ENCODE data around the gene PTPRT. TPM values are rescaled to one million over a fixed set of nuclear protein-coding genes. Genes with fewer than 3 reads are reported as not detected.

Gene PTPRT
- polyA plus RNA-seq, 1 donor: 0.78 TPM

DNA sequence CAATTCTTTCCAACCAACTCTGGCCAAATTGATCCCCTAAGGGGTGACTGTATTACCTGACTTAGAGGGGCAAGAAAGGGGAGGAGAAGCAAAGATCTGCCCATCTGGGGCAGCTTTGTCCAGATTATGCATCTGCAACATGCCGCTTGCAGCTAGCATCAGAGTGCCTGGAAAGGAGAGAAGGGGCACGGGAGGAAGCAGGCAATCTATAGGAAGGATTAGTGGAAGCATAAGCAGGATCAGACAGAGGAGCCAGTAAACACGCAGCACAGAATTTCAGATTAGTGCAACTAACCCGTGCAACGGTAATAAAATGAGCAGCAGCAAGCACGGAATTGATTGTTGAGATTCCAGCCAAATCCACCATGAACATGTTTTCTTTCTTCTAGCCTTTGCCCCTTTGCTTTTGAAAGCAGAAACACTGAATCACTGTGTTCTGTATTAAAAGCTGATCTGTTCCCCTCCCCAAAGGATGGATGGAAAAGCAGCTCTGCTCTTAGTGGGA lies 927.9 kb downstream of the PTPRT start:
- Histone ChIP-seq H3K27me3 (ENCODE audit: control insufficient read depth, insufficient read depth, low read length) (no peaks in the 10 kb centered on the region), H3K36me3 (ENCODE audit: control insufficient read depth, insufficient read depth, low read length) (no peaks in the 10 kb centered on the region), H3K4me1 (ENCODE audit: control insufficient read depth, insufficient read depth, low read length) (no peaks in the 10 kb centered on the region), H3K4me3 (ENCODE audit: low read length) (no peak overlapping the region), H3K27ac (ENCODE audit: low read length) (no peak overlapping the region), H3K9me3 (ENCODE audit: control insufficient read depth, low read depth, low read length) (no peaks in the 10 kb centered on the region)
- no CpG with 5 or more reads among the region's 6 CpGs for WGBS (ENCODE audit: insufficient coverage, low lambda C conversion rate)
- DNase-seq: no peak

DNA sequence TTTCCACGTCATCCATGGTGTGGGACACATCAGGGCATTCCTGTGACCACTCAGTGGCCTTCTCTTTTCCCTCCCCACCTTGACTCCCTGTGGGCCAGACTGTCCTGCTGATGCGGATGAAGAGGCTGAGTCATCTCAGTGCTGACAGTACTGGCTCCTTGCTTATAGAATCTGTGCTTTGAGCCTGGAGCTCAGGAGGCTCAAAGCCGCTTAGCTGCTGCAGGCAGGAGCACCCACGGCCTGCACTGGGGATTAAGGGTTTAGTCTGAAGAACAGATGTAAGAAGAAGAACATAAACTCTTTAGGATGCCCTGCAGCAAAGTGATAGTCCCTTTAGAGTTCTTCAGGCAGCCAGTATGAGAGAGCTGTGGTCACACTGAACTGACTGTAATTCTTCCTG lies 929.5 kb downstream of the PTPRT start:
- WGBS (ENCODE audit: insufficient coverage, low lambda C conversion rate): 80% methylated on average over 1 of the region's 4 CpGs
- Histone ChIP-seq H3K27ac (ENCODE audit: low read length) (no peak overlapping the region), H3K36me3 (ENCODE audit: control insufficient read depth, insufficient read depth, low read length) (no peaks in the 10 kb centered on the region), H3K27me3 (ENCODE audit: control insufficient read depth, insufficient read depth, low read length) (no peaks in the 10 kb centered on the region), H3K4me3 (ENCODE audit: low read length) (no peak overlapping the region), H3K9me3 (ENCODE audit: control insufficient read depth, low read depth, low read length) (no peaks in the 10 kb centered on the region), H3K4me1 (ENCODE audit: control insufficient read depth, insufficient read depth, low read length) (no peaks in the 10 kb centered on the region)
- DNase-seq: no peak

DNA sequence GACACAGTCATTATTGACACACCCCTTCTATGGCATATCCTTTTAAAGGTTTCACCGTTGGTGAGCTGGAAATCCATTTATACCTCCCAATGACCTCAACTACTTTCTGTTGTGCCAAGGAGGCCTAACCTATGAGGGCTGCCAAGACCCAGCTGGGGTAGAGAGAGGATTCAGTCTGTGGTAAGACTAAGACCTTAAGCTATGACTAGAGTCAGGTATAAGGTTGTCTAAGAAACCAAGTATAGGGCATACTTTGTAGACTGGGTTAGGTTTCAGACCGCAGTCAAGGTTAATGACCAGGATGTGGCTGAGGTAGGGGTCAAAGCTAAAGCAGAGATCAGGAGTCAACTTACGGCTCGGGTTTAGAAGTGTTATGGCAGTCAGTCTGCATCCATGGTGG lies 930.3 kb downstream of the PTPRT start:
- WGBS (ENCODE audit: insufficient coverage, low lambda C conversion rate): 100% methylated on average over 2 of the region's 4 CpGs
- no peaks in the 10 kb centered on the region for H3K9me3 ChIP-seq (ENCODE audit: control insufficient read depth, low read depth, low read length)
- no peak for DNase-seq
- no peaks in the 10 kb centered on the region for H3K27me3 ChIP-seq (ENCODE audit: control insufficient read depth, insufficient read depth, low read length)
- no peaks in the 10 kb centered on the region for H3K4me1 ChIP-seq (ENCODE audit: control insufficient read depth, insufficient read depth, low read length)
- no peaks in the 10 kb centered on the region for H3K36me3 ChIP-seq (ENCODE audit: control insufficient read depth, insufficient read depth, low read length)
- H3K27ac ChIP-seq (ENCODE audit: low read length): no peak overlapping the region
- no peak overlapping the region for H3K4me3 ChIP-seq (ENCODE audit: low read length)

DNA sequence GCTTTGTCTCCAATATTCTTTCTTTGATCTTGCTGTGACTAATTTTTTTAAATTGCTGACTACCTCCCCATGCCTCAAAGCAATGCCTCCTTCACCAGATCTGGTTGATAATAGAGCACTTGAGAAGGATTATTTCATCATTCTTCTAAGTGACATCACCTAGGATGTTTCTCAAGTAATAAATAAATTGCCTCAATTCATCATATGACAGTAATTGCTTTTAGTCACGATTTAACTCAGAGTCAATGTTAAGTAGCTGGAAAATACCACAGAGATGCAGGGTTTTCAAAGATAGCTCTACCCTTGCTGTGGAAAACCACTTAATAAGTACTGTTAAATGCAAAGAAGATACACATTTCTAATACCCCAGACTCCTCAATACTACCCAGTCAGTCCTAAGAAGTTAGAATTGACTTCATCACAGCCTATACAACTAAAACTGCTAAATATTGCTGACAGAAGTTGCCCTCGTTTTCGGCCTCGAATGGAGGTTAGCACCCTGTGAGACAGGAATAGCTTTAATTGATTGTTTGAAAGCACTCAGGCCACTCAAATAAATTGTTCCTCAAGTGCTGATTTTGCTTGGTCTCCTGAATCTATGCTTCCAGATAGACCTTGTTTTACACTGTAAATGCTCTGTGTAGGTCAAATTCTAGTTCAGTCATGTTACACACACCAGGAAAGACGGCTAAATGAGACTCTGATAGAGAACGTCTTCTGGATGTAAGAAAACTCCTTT lies 931.0 kb downstream of the PTPRT start:
- no peaks in the 10 kb centered on the region for H3K4me1 ChIP-seq (ENCODE audit: control insufficient read depth, insufficient read depth, low read length)
- H3K4me3 ChIP-seq (ENCODE audit: low read length): no peak overlapping the region
- 71% methylated on average over 2 of the region's 6 CpGs for WGBS (ENCODE audit: insufficient coverage, low lambda C conversion rate)
- no peak for DNase-seq
- H3K9me3 ChIP-seq (ENCODE audit: control insufficient read depth, low read depth, low read length): no peaks in the 10 kb centered on the region
- no peaks in the 10 kb centered on the region for H3K36me3 ChIP-seq (ENCODE audit: control insufficient read depth, insufficient read depth, low read length)
- no peak overlapping the region for H3K27ac ChIP-seq (ENCODE audit: low read length)
- H3K27me3 ChIP-seq (ENCODE audit: control insufficient read depth, insufficient read depth, low read length): no peaks in the 10 kb centered on the region

DNA sequence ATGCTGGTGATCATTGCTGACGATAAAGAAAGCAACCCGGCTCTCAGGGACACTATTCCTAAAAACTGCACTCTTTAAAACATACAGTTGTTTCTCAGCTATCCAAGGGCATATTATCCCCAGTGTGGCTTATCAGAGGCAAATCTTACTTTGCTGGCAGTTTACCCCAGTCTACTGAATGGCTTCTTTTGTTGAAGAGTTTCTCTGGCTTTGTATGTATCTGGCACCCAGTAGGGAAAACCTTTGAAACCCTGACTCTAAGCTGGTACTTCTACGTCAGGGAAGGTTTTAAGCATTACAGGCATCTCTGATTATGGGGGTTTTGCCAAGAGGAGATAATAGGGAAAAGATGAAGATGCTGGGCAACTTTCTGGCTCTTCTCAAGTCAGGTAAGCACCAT lies 933.9 kb downstream of the PTPRT start:
- H3K36me3 ChIP-seq (ENCODE audit: control insufficient read depth, insufficient read depth, low read length): no peaks in the 10 kb centered on the region
- 80% methylated on average over 1 of the region's 3 CpGs for WGBS (ENCODE audit: insufficient coverage, low lambda C conversion rate)
- H3K27ac ChIP-seq (ENCODE audit: low read length): no peak overlapping the region
- no peaks in the 10 kb centered on the region for H3K9me3 ChIP-seq (ENCODE audit: control insufficient read depth, low read depth, low read length)
- no peaks in the 10 kb centered on the region for H3K4me1 ChIP-seq (ENCODE audit: control insufficient read depth, insufficient read depth, low read length)
- H3K4me3 ChIP-seq (ENCODE audit: low read length): no peak overlapping the region
- no peak for DNase-seq
- no peaks in the 10 kb centered on the region for H3K27me3 ChIP-seq (ENCODE audit: control insufficient read depth, insufficient read depth, low read length)

DNA sequence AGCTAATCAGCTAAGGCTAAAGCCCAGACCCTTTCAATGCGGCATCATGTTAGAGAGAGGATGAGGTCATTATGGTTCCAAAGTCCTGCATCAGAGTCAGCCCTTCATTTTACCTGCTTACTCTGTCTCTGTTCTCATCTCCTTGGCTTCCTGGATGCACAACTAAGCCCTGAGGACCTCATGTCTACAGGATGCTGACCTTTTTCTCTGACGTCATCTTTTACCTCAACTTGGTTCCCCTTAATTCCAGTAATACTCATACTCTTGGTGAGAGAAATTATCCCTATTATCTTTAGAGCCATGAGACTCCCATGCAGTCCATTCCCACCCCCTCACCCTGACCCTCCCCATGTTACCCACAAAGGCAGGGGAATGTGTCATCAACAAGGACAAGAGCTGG lies 935.0 kb downstream of the PTPRT start:
- H3K27me3 ChIP-seq (ENCODE audit: control insufficient read depth, insufficient read depth, low read length): no peaks in the 10 kb centered on the region
- DNase-seq: no peak

DNA sequence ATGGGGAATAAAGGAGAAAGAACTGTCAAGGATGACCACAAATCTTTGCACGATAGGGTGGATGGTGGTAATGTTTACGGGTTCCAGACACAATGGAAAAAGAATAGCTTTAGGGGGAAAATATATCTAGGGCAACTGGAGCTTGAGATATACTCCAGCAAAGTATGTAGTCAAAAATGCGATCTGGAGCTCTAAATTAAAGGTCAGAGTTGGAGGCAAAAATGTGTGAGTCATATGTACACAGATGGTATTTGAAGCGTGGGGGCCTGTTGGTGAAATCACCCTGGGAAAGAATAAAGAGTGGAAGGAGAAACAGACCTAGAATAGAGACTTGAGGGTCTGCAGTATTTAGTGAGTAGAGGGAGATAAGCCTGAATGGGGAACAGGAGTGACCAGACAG lies 937.6 kb downstream of the PTPRT start:
- H3K27ac ChIP-seq (ENCODE audit: low read length): no peak overlapping the region
- DNase-seq: no peak
- no peaks in the 10 kb centered on the region for H3K36me3 ChIP-seq (ENCODE audit: control insufficient read depth, insufficient read depth, low read length)
- H3K27me3 ChIP-seq (ENCODE audit: control insufficient read depth, insufficient read depth, low read length): no peaks in the 10 kb centered on the region
- no peak overlapping the region for H3K4me3 ChIP-seq (ENCODE audit: low read length)
- H3K4me1 ChIP-seq (ENCODE audit: control insufficient read depth, insufficient read depth, low read length): no peaks in the 10 kb centered on the region
- 67% methylated on average over 2 of the region's 4 CpGs for WGBS (ENCODE audit: insufficient coverage, low lambda C conversion rate)
- H3K9me3 ChIP-seq (ENCODE audit: control insufficient read depth, low read depth, low read length): no peaks in the 10 kb centered on the region

More for the DNA sequence above, 935.0 kb downstream of the PTPRT start:
- no peaks in the 10 kb centered on the region for H3K4me1 ChIP-seq (ENCODE audit: control insufficient read depth, insufficient read depth, low read length)
- H3K4me3 ChIP-seq (ENCODE audit: low read length): no peak overlapping the region
- H3K9me3 ChIP-seq (ENCODE audit: control insufficient read depth, low read depth, low read length): no peaks in the 10 kb centered on the region
- H3K27ac ChIP-seq (ENCODE audit: low read length): no peak overlapping the region
- WGBS (ENCODE audit: insufficient coverage, low lambda C conversion rate): 100% methylated on average over 1 of the region's 2 CpGs
- no peaks in the 10 kb centered on the region for H3K36me3 ChIP-seq (ENCODE audit: control insufficient read depth, insufficient read depth, low read length)

DNA sequence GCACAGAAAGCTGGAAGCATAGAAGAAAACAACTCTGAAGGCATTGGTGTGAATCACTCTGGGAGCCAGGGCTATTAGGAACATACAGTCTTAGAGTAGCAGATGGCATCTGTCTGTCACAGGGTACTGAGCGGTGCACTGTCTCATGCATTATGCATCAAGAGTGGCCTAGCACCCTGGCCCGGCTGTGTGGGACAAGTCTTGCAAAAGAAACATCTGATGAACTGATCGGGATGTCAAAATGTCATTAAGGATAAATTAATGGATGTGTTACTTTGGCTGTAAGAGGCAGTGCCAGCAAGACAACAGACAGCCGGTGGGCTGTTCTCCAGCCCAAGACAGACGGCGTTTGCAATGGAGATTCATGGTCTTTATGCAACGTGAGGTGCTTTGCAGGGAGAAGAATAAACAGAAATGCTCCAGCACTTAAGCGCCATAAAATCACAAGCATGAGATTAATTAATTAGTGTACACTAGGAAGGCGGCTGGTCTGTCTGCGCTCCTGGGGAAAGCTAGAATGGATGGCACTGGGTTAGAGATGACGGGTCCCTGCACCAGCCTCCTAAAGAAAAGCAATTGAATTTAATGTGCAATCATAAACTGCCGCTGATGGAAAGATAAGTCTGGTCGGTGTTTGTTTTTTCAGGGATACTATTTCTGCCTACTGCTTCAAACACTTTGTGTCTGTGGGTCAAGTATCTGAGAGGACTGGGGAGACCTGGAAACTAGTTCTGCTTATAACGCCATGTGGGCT lies 970.9 kb downstream of the PTPRT start:
- H3K27ac ChIP-seq (ENCODE audit: low read length): no peak overlapping the region
- H3K36me3 ChIP-seq (ENCODE audit: control insufficient read depth, insufficient read depth, low read length): no peaks in the 10 kb centered on the region
- H3K4me3 ChIP-seq (ENCODE audit: low read length): no peak overlapping the region
- WGBS (ENCODE audit: insufficient coverage, low lambda C conversion rate): 87% methylated on average over 3 of the region's 14 CpGs
- no peaks in the 10 kb centered on the region for H3K27me3 ChIP-seq (ENCODE audit: control insufficient read depth, insufficient read depth, low read length)
- H3K9me3 ChIP-seq (ENCODE audit: control insufficient read depth, low read depth, low read length): no peaks in the 10 kb centered on the region
- no peak for DNase-seq
- no peaks in the 10 kb centered on the region for H3K4me1 ChIP-seq (ENCODE audit: control insufficient read depth, insufficient read depth, low read length)

DNA sequence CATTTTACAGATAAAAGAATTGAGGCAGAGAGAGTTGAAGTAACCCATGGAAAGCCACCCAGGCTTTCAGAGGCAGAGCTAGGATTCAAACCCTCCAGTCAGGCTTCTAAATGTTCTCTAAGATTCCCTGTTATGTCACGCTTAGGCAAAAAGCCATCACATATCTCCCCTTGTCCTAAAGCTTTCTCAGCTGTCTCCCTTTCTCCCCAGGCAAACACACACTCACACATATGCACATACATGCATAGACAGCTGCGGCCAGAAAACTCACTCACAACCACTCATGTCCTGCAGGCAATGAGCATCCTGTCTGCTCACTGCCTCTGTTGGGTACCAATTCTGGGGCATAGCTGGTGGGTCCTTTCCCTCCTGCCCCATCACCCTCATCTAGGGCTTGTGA lies 975.6 kb downstream of the PTPRT start:
- Histone ChIP-seq H3K27ac (ENCODE audit: low read length) (no peak overlapping the region), H3K27me3 (ENCODE audit: control insufficient read depth, insufficient read depth, low read length) (no peaks in the 10 kb centered on the region), H3K4me3 (ENCODE audit: low read length) (no peak overlapping the region), H3K4me1 (ENCODE audit: control insufficient read depth, insufficient read depth, low read length) (no peaks in the 10 kb centered on the region), H3K9me3 (ENCODE audit: control insufficient read depth, low read depth, low read length) (no peaks in the 10 kb centered on the region), H3K36me3 (ENCODE audit: control insufficient read depth, insufficient read depth, low read length) (no peaks in the 10 kb centered on the region)
- no CpG with 5 or more reads among the region's 2 CpGs for WGBS (ENCODE audit: insufficient coverage, low lambda C conversion rate)
- DNase-seq: no peak

DNA sequence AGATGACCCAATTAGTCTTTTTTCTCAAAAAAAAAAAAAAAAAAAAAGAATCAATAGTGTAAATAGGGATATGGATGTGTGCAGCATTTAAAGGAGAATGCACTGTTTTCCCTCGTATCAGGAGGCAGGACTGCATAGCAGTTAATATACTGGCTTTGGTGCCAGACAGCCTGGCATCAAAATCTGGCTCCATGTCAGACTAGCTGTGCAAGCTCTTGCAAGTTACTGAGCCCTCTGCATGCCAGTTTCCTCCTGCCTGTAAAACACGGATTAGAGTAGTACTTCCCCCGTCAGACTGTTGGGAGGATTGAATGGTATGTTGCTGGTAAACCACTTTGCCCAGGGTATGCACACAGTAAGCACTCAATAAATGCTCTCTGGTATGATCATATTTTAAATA lies 977.3 kb downstream of the PTPRT start:
- DNase-seq: no peak
- no peaks in the 10 kb centered on the region for H3K9me3 ChIP-seq (ENCODE audit: control insufficient read depth, low read depth, low read length)
- H3K27me3 ChIP-seq (ENCODE audit: control insufficient read depth, insufficient read depth, low read length): no peaks in the 10 kb centered on the region
- no CpG with 5 or more reads among the region's 3 CpGs for WGBS (ENCODE audit: insufficient coverage, low lambda C conversion rate)
- H3K36me3 ChIP-seq (ENCODE audit: control insufficient read depth, insufficient read depth, low read length): no peaks in the 10 kb centered on the region
- no peak overlapping the region for H3K4me3 ChIP-seq (ENCODE audit: low read length)
- no peaks in the 10 kb centered on the region for H3K4me1 ChIP-seq (ENCODE audit: control insufficient read depth, insufficient read depth, low read length)
- no peak overlapping the region for H3K27ac ChIP-seq (ENCODE audit: low read length)
